ENCODE data around the gene IL23R.

IL23R gene

DNA sequence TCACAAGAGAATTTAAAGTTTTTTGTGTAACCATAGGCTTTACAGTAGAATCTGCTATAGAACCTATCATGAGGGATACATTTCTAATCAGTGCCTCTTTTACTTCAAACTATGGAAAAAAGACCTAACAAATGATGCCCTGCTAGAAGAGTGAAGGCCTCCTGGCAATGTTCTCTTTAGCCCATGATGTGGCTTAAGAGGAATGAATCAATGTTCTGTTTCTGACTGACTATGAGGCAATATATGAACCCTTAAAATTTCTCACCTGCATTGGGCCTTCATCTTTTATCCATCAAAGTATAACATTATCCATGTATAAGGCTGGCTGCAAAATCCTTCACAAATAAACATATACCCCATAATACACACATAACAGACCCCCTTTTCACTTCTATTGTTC, 75.8 kb downstream of the IL23R start:
- no peak for DNase-seq

- DNase-seq = no peak
Observed at GRCh38 chr1:67250051-67250653, 83.9 kb downstream of the IL23R start.

DNA sequence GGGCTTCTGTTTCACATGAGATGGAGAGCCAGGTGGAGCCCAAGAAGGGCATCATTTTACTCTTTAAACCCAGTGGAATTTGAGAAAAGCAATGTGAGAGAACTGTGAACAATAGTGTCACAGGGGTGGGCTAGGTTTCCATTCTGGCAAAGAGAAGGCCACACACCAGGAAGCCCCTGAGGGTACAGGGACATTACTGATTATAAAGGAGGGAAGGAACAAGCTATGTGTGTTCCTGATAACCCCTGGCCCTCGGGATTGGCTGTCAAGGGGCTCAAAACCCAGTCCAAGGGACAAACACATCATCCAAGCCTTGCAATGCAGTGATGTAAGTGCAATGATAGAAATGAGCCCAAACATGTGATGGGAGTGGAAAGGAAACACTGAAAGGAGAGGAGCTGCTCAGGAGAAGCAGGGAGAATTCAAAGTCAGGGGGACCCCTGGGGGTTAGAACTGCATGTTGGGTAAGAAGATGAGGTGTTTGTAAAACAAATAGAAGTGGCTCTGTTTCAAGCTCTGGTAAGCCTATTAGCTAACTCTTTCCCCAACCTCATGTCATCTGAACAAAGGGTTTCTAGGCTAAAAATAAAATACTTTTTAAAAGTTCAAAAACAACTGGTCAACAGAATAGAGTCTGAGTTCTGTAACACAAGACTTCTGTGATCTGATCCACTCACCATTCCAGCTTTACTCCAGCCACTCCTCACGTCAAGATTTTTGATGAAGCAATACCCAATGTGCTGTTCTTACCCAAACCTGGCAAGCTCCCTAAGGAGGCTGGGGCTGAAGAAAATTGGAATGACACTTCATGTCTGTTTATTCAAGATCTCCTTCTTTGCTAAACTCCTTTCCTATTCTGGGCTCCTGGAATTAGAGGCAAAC, 90.3 kb downstream of the IL23R start:
- no peak for DNase-seq

DNA sequence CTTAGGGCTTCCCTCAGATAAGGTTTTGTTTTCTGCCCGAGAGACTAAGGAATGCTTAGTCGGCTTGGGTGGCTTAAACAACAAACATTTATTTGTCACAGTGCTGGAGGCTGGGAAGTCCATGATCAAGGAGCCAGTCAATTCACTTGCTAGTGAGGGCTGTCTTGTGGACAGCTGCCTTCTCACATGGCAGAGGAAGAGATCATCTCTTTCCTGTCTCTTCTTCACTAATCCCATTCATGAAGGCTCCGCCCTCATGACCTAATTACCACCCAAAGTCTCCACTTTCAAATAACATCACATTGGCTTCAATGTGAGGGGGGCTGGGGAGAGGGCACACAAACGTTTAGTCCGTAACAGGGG, 90.9 kb downstream of the IL23R start:
- no peak for DNase-seq

- DNase-seq = no peak
Observed at GRCh38 chr1:67261680-67262079, 95.4 kb downstream of the IL23R start.

- DNase-seq = no peak
Observed at GRCh38 chr1:67262735-67263134, 96.5 kb downstream of the IL23R start.

DNA sequence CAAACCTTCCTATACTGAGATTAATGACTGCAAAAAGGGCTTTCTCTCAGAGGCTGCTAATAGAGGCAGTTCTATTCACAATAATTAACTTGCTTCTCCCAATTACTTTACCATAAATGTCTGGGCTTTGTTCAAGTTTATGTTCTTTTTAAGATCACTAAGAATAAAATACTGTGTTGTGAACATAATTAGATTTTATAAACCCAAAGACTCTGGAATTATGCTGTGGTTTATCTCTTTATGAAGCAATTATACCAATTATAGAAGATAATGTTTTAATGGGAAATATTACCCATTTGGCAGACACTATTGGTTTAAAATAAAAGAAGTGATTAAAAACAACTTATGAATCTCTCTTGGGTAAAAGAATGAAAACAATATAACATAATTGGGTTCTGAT, 97.9 kb downstream of the IL23R start:
- DNase-seq = no peak

- no peak for DNase-seq
Observed at GRCh38 chr1:67264899-67265298, 98.6 kb downstream of the IL23R start.

GRCh38 chr1:67269061-67269460, 102.8 kb downstream of the IL23R start:
- DNase-seq = no peak

- no peak for DNase-seq
Observed at GRCh38 chr1:67270541-67270940, 104.3 kb downstream of the IL23R start.

DNA sequence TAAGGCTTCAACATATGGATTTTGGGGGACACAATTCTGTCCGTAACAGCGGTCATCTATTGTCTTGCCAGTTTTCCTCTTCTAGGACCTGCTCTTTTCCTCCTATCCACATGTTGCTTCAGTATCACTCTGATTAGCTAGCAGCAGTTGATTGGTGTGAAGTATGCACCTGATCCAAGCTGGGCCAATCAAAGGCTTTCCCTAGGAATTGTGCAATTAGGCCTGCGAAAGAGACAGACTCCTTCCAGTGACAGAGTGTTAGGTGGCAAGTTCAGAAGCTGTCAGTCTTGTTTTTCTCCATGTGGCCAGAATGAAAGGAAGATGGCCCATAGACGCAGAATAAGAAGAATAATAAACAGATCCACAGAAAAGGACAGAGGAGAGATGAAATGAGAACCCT, 107.3 kb downstream of the IL23R start:
- no peak for DNase-seq

DNA sequence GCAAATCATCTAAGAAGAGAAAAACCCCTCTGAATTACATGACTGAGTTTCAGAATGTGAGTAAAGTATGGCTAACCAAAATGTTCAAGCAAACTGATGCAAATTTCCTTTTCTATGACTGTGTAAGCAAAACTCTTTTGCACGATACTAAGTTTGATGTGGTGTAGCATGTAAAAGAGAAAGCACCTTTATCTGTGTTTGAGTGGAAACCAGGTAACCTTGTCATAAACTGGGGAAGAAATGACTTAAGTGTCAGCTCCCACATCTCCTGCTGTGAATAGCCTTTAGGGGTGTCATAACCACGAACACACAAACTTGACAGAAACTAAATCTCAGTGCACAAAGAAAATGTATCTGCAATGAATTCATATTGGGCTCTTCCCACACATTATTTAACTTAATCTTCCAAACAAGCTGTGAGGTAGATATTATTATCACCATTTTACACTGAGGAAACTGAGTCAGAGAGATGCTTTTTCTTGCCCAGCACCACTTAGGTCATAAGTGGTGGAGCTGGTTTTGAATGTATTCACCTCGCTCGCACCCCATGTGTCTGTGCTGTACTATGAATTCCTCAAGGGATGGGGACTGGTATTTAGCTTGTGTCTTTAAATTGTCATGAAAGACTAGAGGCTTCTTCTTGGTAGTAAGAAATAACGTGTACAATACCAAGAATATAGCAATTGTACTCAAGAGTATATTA, 108.5 kb downstream of the IL23R start:
- DNase-seq = no peak

DNA sequence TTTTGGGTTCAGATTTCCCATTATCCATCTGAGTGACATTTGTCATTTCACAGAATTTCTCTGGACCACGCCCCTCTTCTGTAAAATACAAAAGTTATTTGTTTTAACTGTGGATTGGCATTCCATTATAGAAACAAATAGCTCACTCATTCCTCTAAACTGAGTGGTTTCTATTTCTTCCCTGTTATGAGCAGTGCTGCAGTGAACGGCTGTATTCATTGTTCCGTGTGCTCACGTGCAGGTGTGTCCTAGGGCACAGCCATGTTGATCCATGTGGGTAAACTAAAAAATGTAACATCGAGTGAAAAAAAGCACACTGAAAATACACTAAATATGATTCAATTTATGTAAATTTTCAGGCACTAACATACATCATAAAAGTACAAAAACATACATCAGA, 114.4 kb downstream of the IL23R start:
- no peak for DNase-seq

GRCh38 chr1:67281244-67281643, 115.0 kb downstream of the IL23R start:
- no peak for DNase-seq

DNA sequence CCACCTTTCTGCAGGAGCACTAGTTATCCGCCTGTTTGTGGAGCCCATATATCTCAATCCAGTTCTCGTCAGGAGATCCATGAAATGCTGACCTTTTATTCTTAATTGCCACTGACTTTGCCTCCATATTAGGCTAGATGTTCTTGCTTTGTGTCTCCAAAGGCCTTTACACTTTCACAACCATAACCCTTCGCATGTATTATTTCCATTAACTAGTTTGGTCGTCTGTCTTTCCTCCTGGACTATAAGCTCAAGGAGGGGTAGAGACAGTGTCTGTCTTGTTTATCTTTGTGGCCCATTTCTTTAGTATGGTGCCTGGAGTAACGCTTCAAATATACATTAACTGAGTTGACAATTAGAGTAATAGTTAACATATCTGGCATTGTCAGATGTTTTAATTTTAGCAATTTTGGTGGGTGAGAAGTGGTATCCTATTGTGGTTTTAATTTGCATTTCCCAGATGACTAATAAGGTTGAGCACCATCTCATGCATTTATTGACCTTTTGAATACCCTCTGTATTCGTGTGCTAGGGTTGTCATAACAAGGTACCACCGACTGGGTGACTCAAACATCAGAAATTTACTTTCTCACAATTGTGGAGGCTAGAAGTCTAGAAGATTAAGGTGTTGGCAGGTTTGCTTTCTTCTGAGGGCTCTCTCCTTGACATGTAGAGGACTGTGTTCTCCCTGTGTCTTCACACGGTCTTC, 119.7 kb downstream of the IL23R start:
- no peak for DNase-seq

DNA sequence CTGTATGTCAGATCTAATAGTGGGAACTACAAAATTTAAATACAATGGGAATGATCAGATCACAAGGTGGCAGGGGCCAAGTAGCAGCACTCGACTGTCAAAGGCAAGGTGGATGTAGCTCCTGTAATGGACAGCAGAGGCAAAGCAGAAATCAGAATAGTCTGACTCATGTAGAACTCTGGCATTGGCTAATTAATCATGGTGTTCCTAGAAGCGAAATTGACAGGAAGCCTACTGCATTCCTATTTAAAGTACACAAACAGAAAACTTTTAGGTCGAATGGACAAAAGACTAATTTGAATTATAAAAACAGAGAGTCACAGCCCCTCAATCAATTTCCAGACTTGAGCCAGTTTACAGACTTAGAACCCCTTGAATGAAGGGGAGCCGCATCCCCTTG, 124.0 kb downstream of the IL23R start:
- no peak for DNase-seq

GRCh38 chr1:67294836-67295617, 128.8 kb downstream of the IL23R start:
- no peak for DNase-seq

- DNase-seq = no peak
Observed at GRCh38 chr1:67298762-67299161, 132.5 kb downstream of the IL23R start.

GRCh38 chr1:67299296-67299695, 133.0 kb downstream of the IL23R start:
- DNase-seq = no peak

DNA sequence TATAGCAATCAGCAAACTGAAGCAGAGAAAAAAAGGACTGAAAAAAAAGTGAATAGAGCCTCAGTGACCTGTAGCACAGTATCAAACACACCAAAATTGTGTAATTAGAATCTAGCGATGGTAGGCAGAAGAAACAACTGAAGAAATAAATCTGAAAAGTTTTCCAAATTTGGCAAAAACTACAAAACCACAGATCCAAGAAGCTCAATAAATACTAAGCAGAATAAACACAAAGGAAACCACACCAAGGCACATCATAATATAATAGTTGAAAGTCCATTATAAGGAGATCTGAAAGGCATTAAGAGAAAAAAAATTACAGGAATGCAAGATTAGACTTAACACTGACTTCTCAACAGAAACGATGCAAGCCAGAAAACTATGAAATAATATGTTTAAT, 134.3 kb downstream of the IL23R start:
- DNase-seq = no peak

GRCh38 chr1:67304023-67304422, 137.8 kb downstream of the IL23R start:
- DNase-seq = no peak

DNA sequence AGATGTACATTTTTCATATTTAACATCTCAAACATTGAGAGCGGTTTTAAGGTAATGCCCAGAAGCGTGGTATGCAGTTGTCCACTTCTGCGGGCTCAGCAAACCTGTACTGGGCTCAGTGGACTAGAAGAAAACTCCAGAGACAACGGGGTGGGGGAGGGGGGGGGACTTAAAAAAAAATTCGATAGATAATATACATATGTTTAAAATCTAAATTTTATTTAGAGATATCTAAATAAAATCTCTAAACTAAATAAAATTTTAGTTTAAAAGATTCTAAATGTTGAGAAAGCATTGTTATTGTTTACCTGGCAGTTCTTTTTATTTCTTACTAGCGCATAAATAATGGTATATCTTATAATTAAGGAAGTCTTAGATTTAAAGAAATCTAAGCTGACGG, 140.3 kb downstream of the IL23R start:
- no peak for DNase-seq
